Panc1 (cell line): ENCODE data around the gene SKAP1.

Source experiments
- CTCF ChIP-seq: fragments of 450-650 bp; IDR thresholded peaks from 2 replicates; pipeline ENCODE4 v1.5.1; 2017; ENCODE audit warnings: mild to moderate bottlenecking
- POLR2AphosphoS5 ChIP-seq: IDR thresholded peaks from 2 replicates; pipeline ENCODE4 v1.6.1; 2012; ENCODE audit warnings: mild to moderate bottlenecking, low read depth, low read length, moderate library complexity
- REST ChIP-seq, 2 experiments: IDR thresholded peaks; 2 replicates each; pipeline ENCODE4 v1.6.1; 2011 to 2012; ENCODE audit warnings: low read depth in 2 of 2, control low read depth in 1 of 2, low read length in 1 of 2, mild to moderate bottlenecking in 1 of 2, moderate library complexity in 1 of 2; ENCODE audit not compliant: insufficient read depth in 1 of 2
- TCF7L2 ChIP-seq: IDR thresholded peaks from 2 replicates; pipeline ENCODE4 v1.6.1; 2011; ENCODE audit warnings: mild to moderate bottlenecking, low read depth, low read length, inconsistent platforms

- TF ChIP-seq CTCF (no peak), TCF7L2 (no peak), REST (IDR thresholded peaks at IDR 0.05; ENCODE audit: insufficient read depth in 1 of 2, low read depth in 2 of 2, low read length in 1 of 2) (no peak), POLR2AphosphoS5 (no peak)
These were observed 9.3 kb upstream of the SKAP1 start for GRCh38 chr17:48439110-48439850.
